ENCODE results near the gene SREBF1.

The SREBF1 gene

GRCh38 chr17:17824783-17825614 is 11.8 kb downstream of the SREBF1 start:
- Histone ChIP-seq H3K18ac (ENCODE audit: low read length) (peak overlapping the region; percentile 95), H2BK5ac (ENCODE audit: low read length) (peak overlapping the region; percentile 57), H2BK120ac (ENCODE audit: low read depth, low read length) (peak overlapping the region; percentile 29), H3K9me3 (replicated peaks in 1 of 2; ENCODE audit: control insufficient read depth in 2 of 2, insufficient read depth in 1 of 2, low read depth in 1 of 2, low read length in 2 of 2) (no peaks in the 10 kb centered on the region), H3K4ac (ENCODE audit: low read length) (no peak overlapping the region), H2AFZ (ENCODE audit: low read length) (peak overlapping the region; percentile 58), H2AK5ac (ENCODE audit: low read depth, low read length) (peak overlapping the region; percentile 87), H3K4me3 (ENCODE audit: low read length in 2 of 2) (no peak overlapping the region), H3K27me3 (ENCODE audit: control insufficient read depth in 3 of 3, insufficient read depth in 3 of 3, low read depth in 1 of 3, low read length in 3 of 3) (no peaks in the 10 kb centered on the region), H3K36me3 (replicated peaks in 1 of 2; ENCODE audit: control insufficient read depth in 2 of 2, insufficient read depth in 2 of 2, low read length in 2 of 2) (peaks cover 6 to 9% of the 10 kb centered on the region in 2 donors), H3K9ac (ENCODE audit: low read depth, low read length, poor library complexity) (peak overlapping the region; percentile 7), H3K4me2 (ENCODE audit: insufficient read depth, low read length, poor library complexity, severe bottlenecking) (no peak overlapping the region), H3K23ac (ENCODE audit: low read depth, low read length, poor library complexity) (no peak overlapping the region), H4K91ac (ENCODE audit: low read depth, low read length, poor library complexity) (no peak overlapping the region), H3K79me1 (ENCODE audit: low read depth, low read length) (peaks cover 34% of the 10 kb centered on the region), H3K14ac (ENCODE audit: low read length) (peak overlapping the region; percentile 3), H4K8ac (ENCODE audit: low read depth, low read length) (no peak overlapping the region), H2BK12ac (ENCODE audit: low read length) (peak overlapping the region; percentile 86), H3K4me1 (ENCODE audit: control insufficient read depth in 2 of 2, insufficient read depth in 1 of 2, low read depth in 1 of 2, low read length in 2 of 2) (peaks cover 33 to 56% of the 10 kb centered on the region in 2 donors), H3K27ac (replicated peaks; ENCODE audit: low read length) (peak overlapping the region; percentile 68), H2BK15ac (ENCODE audit: low read length) (no peak overlapping the region)
- no peak for DNase-seq (ENCODE audit: low spot score)
- no CpG with 5 or more reads among the region's 14 CpGs for WGBS, 2 donors (ENCODE audit: extremely low coverage in 2 of 2, insufficient read length in 2 of 2, insufficient replicate concordance in 1 of 2)

- Histone ChIP-seq H3K18ac (ENCODE audit: low read length) (peak overlapping the region; percentile 95), H2BK15ac (ENCODE audit: low read length) (peak overlapping the region; percentile 76), H3K23ac (ENCODE audit: low read depth, low read length, poor library complexity) (peak overlapping the region; percentile 11), H4K8ac (ENCODE audit: low read depth, low read length) (no peak overlapping the region), H3K4me3 (ENCODE audit: low read length in 2 of 2) (peak overlapping the region in 1 of 2 donors; percentile 26), H3K36me3 (replicated peaks in 1 of 2; ENCODE audit: control insufficient read depth in 2 of 2, insufficient read depth in 2 of 2, low read length in 2 of 2) (peaks cover 11 to 16% of the 10 kb centered on the region in 2 donors), H3K27me3 (ENCODE audit: control insufficient read depth in 3 of 3, insufficient read depth in 3 of 3, low read depth in 1 of 3, low read length in 3 of 3) (no peaks in the 10 kb centered on the region), H3K14ac (ENCODE audit: low read length) (peak overlapping the region; percentile 5), H3K4me2 (ENCODE audit: insufficient read depth, low read length, poor library complexity, severe bottlenecking) (peak overlapping the region; percentile 45), H3K79me1 (ENCODE audit: low read depth, low read length) (peaks cover 34% of the 10 kb centered on the region), H3K27ac (replicated peaks; ENCODE audit: low read length) (peak overlapping the region; percentile 68), H4K91ac (ENCODE audit: low read depth, low read length, poor library complexity) (peak overlapping the region; percentile 60), H2AFZ (ENCODE audit: low read length) (peak overlapping the region; percentile 58), H2AK5ac (ENCODE audit: low read depth, low read length) (peak overlapping the region; percentile 87), H3K4ac (ENCODE audit: low read length) (peak overlapping the region; percentile 54), H3K4me1 (ENCODE audit: control insufficient read depth in 2 of 2, insufficient read depth in 1 of 2, low read depth in 1 of 2, low read length in 2 of 2) (peaks cover 35 to 56% of the 10 kb centered on the region in 2 donors), H2BK5ac (ENCODE audit: low read length) (peak overlapping the region; percentile 57), H3K9me3 (replicated peaks in 1 of 2; ENCODE audit: control insufficient read depth in 2 of 2, insufficient read depth in 1 of 2, low read depth in 1 of 2, low read length in 2 of 2) (no peaks in the 10 kb centered on the region), H2BK120ac (ENCODE audit: low read depth, low read length) (peak overlapping the region; percentile 75), H3K9ac (ENCODE audit: low read depth, low read length, poor library complexity) (peak overlapping the region; percentile 44), H2BK12ac (ENCODE audit: low read length) (peak overlapping the region; percentile 86)
- no CpG with 5 or more reads among the region's 11 CpGs for WGBS, 2 donors (ENCODE audit: extremely low coverage in 2 of 2, insufficient read length in 2 of 2, insufficient replicate concordance in 1 of 2)
- DNase-seq (ENCODE audit: low spot score), result no peak
These were observed 12.5 kb downstream of the SREBF1 start for GRCh38 chr17:17824119-17824782.

GRCh38 chr17:17823433-17824118 is 13.2 kb downstream of the SREBF1 start:
- Histone ChIP-seq H4K91ac (ENCODE audit: low read depth, low read length, poor library complexity) (peak overlapping the region; percentile 60), H2BK5ac (ENCODE audit: low read length) (peak overlapping the region; percentile 93), H3K27ac (replicated peaks; ENCODE audit: low read length) (peak overlapping the region; percentile 68), H3K4ac (ENCODE audit: low read length) (peak overlapping the region; percentile 54), H2AK5ac (ENCODE audit: low read depth, low read length) (peak overlapping the region; percentile 87), H3K4me1 (ENCODE audit: control insufficient read depth in 2 of 2, insufficient read depth in 1 of 2, low read depth in 1 of 2, low read length in 2 of 2) (peaks cover 35 to 57% of the 10 kb centered on the region in 2 donors), H4K8ac (ENCODE audit: low read depth, low read length) (no peak overlapping the region), H3K9ac (ENCODE audit: low read depth, low read length, poor library complexity) (peak overlapping the region; percentile 44), H3K4me3 (ENCODE audit: low read length in 2 of 2) (peak overlapping the region; percentile 54 to 75), H3K23ac (ENCODE audit: low read depth, low read length, poor library complexity) (peak overlapping the region; percentile 11), H3K4me2 (ENCODE audit: insufficient read depth, low read length, poor library complexity, severe bottlenecking) (peak overlapping the region; percentile 89), H2AFZ (ENCODE audit: low read length) (peak overlapping the region; percentile 78), H3K9me3 (replicated peaks in 1 of 2; ENCODE audit: control insufficient read depth in 2 of 2, insufficient read depth in 1 of 2, low read depth in 1 of 2, low read length in 2 of 2) (no peaks in the 10 kb centered on the region), H3K14ac (ENCODE audit: low read length) (peak overlapping the region; percentile 43), H2BK15ac (ENCODE audit: low read length) (peak overlapping the region; percentile 76), H3K27me3 (ENCODE audit: control insufficient read depth in 3 of 3, insufficient read depth in 3 of 3, low read depth in 1 of 3, low read length in 3 of 3) (no peaks in the 10 kb centered on the region), H2BK120ac (ENCODE audit: low read depth, low read length) (peak overlapping the region; percentile 75), H3K79me1 (ENCODE audit: low read depth, low read length) (peaks cover 34% of the 10 kb centered on the region), H3K36me3 (replicated peaks in 1 of 2; ENCODE audit: control insufficient read depth in 2 of 2, insufficient read depth in 2 of 2, low read length in 2 of 2) (peaks cover 18 to 23% of the 10 kb centered on the region in 2 donors), H3K18ac (ENCODE audit: low read length) (peak overlapping the region; percentile 95), H2BK12ac (ENCODE audit: low read length) (peak overlapping the region; percentile 53)
- WGBS, 2 donors (ENCODE audit: extremely low coverage in 2 of 2, insufficient read length in 2 of 2, insufficient replicate concordance in 1 of 2), result no CpG with 5 or more reads among the region's 69 CpGs
- peak; percentile 89 for DNase-seq (ENCODE audit: low spot score)
